NOMO-1 (cell line): ENCODE data around the gene NDUFS8.

Experiments
- DNase-seq, 2 experiments: peaks; one replicate each; lab custom pipeline; 2025; ENCODE audit not compliant: unreplicated experiment in 2 of 2; lab: John Stamatoyannopoulos, UW

Gene NDUFS8

GRCh38 chr11:68014947-68015447, 15.5 kb upstream of the NDUFS8 start:
- no peak for DNase-seq

- no peak for DNase-seq
Observed at GRCh38 chr11:68015467-68015866, 15.0 kb upstream of the NDUFS8 start.

GRCh38 chr11:68016161-68016903, 14.1 kb upstream of the NDUFS8 start:
- DNase-seq, result no peak

- no peak for DNase-seq
Observed at GRCh38 chr11:68016904-68017817, 13.3 kb upstream of the NDUFS8 start.

- DNase-seq, result no peak
Observed at GRCh38 chr11:68017980-68018729, 12.3 kb upstream of the NDUFS8 start.

GRCh38 chr11:68018730-68019190, 11.7 kb upstream of the NDUFS8 start:
- DNase-seq, result no peak

- no peak for DNase-seq
Observed at GRCh38 chr11:68019486-68019885, 11.0 kb upstream of the NDUFS8 start.

- no peak for DNase-seq
Observed at GRCh38 chr11:68020575-68020974, 9.9 kb upstream of the NDUFS8 start.

- no peak for DNase-seq
Observed at GRCh38 chr11:68021167-68021787, 9.2 kb upstream of the NDUFS8 start.

GRCh38 chr11:68022531-68022930, 8.0 kb upstream of the NDUFS8 start:
- DNase-seq, result no peak

GRCh38 chr11:68024508-68024907, 6.0 kb upstream of the NDUFS8 start:
- DNase-seq, result no peak

GRCh38 chr11:68025047-68025446, 5.4 kb upstream of the NDUFS8 start:
- no peak for DNase-seq

- no peak for DNase-seq
Observed at GRCh38 chr11:68026391-68027105, 3.9 kb upstream of the NDUFS8 start.

GRCh38 chr11:68027667-68028066, 2.8 kb upstream of the NDUFS8 start:
- no peak for DNase-seq

- DNase-seq, result no peak
Observed at GRCh38 chr11:68028802-68029545, 1.5 kb upstream of the NDUFS8 start.

- DNase-seq, result no peak
Observed at GRCh38 chr11:68031144-68031464, 623 bp downstream of the NDUFS8 start.

- DNase-seq, result no peak
Observed at GRCh38 chr11:68032003-68032402, 1.5 kb downstream of the NDUFS8 start.

GRCh38 chr11:68032997-68033707, 2.7 kb downstream of the NDUFS8 start:
- DNase-seq, result no peak

GRCh38 chr11:68033708-68034045, 3.2 kb downstream of the NDUFS8 start:
- DNase-seq, result no peak
